Right lobe of liver (tissue), 4 donors: ENCODE data around the gene PDPK1.

Experiments used
- CTCF ChIP-seq, 4 donors: fragments of 200-600 bp in 3 of 4; fragments of 450-650 bp in 1 of 4; IDR thresholded peaks; one replicate each; pipeline versions ENCODE4 v1.5.1 to v1.8.0; 2016 to 2022; ENCODE audit warnings: antibody characterized with exemption in 4 of 4, mild to moderate bottlenecking in 2 of 4
- POLR2A ChIP-seq: fragments of 450-650 bp; IDR thresholded peaks from one replicate; pipeline ENCODE4 v1.6.1; 2017; ENCODE audit warnings: antibody characterized with exemption, mild to moderate bottlenecking
- donor health status: DM: no; HTN: no; CAD: no.
- donor health status: DM: no; HTN: no; CAD: no.
- donor health status: DM: no; HTN: yes; CAD: no.

GRCh38 chr16:2584729-2585650, 47.2 kb downstream of the PDPK1 start:
- TF ChIP-seq CTCF (IDR thresholded peaks at IDR 0.05) (no peak), POLR2A (no peak)
